ENCODE measurements around the gene MCF2L.

- TF ChIP-seq POLR2AphosphoS5 (IDR thresholded peaks at IDR 0.05; ENCODE audit: low read depth, low read length) = no peak
- no peak for TF ChIP-seq REST (IDR thresholded peaks at IDR 0.05; ENCODE audit: insufficient read depth in 1 of 2, low read depth in 2 of 2, low read length in 2 of 2)
- TF ChIP-seq SIN3A (IDR thresholded peaks at IDR 0.05; ENCODE audit: borderline replicate concordance, insufficient read depth, low read length) = no peak
- TF ChIP-seq TAF1 (IDR thresholded peaks at IDR 0.05; ENCODE audit: borderline replicate concordance, insufficient read depth, low read length) = no peak
- TF ChIP-seq FOXP2 (optimal IDR thresholded peaks at IDR 0.05; ENCODE audit: borderline replicate concordance, extremely low read depth, extremely low read length, insufficient read depth) = no peak
Measured at GRCh38 chr13:112974671-112975070, 5.7 kb downstream of the MCF2L start.
